Epithelial cell of esophagus (primary cell): ENCODE measurements around the gene VWA5B2.

Experiments used
- DNase-seq: peaks from one replicate; pipeline ENCODE4 v3.0.0; 2010; ENCODE audit warnings: low read depth
- H3K4me3 ChIP-seq: 2 replicates; pipeline ENCODE4 v1.5.1; 2011; ENCODE audit warnings: mild to moderate bottlenecking, low read length, control low read depth
- TF ChIP-seq, protein P1 (sequence below): IDR thresholded peaks from 2 replicates; pipeline ENCODE4 v1.5.1; 2011; ENCODE audit warnings: low read depth, mild to moderate bottlenecking, low read length, control low read depth, inconsistent platforms; ENCODE audit not compliant: insufficient read depth; ENCODE audit errors: missing control alignments

Gene VWA5B2

DNA sequence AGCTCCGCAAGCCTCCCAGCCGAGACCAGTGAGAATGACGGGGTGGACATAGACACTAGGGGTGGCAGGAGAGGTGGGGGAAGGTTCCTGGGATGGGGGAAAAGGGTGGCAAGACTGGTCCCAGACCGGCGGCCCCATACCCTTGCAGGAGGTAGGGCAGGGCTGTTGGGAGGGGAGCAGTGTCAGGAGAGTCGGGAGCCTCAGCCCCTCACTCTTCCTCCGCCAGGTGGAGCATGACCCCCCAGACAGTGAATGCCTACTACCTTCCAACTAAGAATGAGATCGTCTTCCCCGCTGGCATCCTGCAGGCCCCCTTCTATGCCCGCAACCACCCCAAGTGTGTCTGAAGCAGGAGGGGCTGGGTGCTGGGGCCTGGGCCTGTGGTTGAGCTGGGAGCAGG is 60.9 kb downstream of the VWA5B2 start:
- TF ChIP-seq, protein P1, sequence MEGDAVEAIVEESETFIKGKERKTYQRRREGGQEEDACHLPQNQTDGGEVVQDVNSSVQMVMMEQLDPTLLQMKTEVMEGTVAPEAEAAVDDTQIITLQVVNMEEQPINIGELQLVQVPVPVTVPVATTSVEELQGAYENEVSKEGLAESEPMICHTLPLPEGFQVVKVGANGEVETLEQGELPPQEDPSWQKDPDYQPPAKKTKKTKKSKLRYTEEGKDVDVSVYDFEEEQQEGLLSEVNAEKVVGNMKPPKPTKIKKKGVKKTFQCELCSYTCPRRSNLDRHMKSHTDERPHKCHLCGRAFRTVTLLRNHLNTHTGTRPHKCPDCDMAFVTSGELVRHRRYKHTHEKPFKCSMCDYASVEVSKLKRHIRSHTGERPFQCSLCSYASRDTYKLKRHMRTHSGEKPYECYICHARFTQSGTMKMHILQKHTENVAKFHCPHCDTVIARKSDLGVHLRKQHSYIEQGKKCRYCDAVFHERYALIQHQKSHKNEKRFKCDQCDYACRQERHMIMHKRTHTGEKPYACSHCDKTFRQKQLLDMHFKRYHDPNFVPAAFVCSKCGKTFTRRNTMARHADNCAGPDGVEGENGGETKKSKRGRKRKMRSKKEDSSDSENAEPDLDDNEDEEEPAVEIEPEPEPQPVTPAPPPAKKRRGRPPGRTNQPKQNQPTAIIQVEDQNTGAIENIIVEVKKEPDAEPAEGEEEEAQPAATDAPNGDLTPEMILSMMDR = no peak
- no peak overlapping the region for H3K4me3 ChIP-seq
- DNase-seq = no peak

DNA sequence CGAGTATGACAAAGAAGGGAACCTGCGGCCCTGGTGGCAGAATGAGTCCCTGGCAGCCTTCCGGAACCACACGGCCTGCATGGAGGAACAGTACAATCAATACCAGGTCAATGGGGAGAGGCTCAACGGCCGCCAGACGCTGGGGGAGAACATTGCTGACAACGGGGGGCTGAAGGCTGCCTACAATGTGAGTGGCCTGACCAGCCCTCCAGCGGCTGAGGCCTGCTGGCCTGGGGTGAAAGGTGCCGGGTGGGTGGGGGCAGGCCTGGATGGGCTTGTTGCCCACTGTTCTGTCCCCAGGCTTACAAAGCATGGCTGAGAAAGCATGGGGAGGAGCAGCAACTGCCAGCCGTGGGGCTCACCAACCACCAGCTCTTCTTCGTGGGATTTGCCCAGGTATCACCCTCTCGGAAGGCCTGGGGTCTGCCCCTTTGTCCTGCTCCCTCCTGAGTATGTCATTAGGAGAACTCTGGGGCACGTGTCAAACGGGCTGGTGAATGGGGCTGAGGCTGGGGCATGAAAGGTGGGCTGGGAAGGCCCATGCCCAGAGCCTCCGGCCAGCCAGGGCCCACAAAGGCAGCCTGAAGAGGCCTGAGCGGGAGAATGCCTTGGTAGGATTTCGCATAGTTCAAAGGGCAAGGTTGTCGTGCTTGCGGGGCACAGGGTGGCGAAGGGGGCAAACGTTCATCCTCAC is 61.8 kb downstream of the VWA5B2 start:
- TF ChIP-seq, protein P1 = no peak
- H3K4me3 ChIP-seq = no peak overlapping the region
- no peak for DNase-seq
